Hepatocyte (in vitro differentiated cells): Measurements from ENCODE around the gene DUOX1. TPM values are rescaled to one million over a fixed set of nuclear protein-coding genes. Genes with fewer than 3 reads are reported as not detected.

Experiments
- DNase-seq: peaks from one replicate; pipeline ENCODE4 v3.0.0-alpha.2; 2016; ENCODE audit warnings: low spot score
- H2AFZ ChIP-seq: fragments of 200-600 bp; sonication (generic); 2 replicates; pipeline ENCODE4 v1.6.0; 2016; ENCODE audit warnings: antibody characterized with exemption, mild to moderate bottlenecking
- H3K27ac ChIP-seq: fragments of 200-600 bp; sonication (generic); 2 replicates; pipeline ENCODE4 v1.5.1; 2016; ENCODE audit warnings: mild to moderate bottlenecking
- H3K27me3 ChIP-seq: fragments of 200-600 bp; sonication (generic); 2 replicates; pipeline ENCODE4 v1.6.1; 2016
- H3K36me3 ChIP-seq: fragments of 200-600 bp; sonication (generic); replicated peaks from 2 replicates; pipeline ENCODE4 v1.5.1; 2016; ENCODE audit warnings: low read depth; ENCODE audit not compliant: insufficient read depth
- H3K4me1 ChIP-seq: fragments of 200-600 bp; sonication (generic); 2 replicates; pipeline ENCODE4 v1.5.1; 2016; ENCODE audit warnings: mild to moderate bottlenecking, moderate library complexity; ENCODE audit not compliant: insufficient read depth
- H3K4me2 ChIP-seq: fragments of 200-600 bp; sonication (generic); 2 replicates; pipeline ENCODE4 v1.6.0; 2016
- H3K4me3 ChIP-seq: fragments of 200-600 bp; sonication (generic); 2 replicates; pipeline ENCODE4 v1.5.1; 2016; ENCODE audit warnings: mild to moderate bottlenecking
- H3K79me2 ChIP-seq: fragments of 200-600 bp; sonication (generic); 2 replicates; pipeline ENCODE4 v1.6.0; 2017; ENCODE audit warnings: mild to moderate bottlenecking
- H3K9me2 ChIP-seq: fragments of 200-600 bp; sonication (generic); replicated peaks from 2 replicates; pipeline ENCODE4 v1.6.0; 2017; ENCODE audit warnings: mild to moderate bottlenecking; ENCODE audit not compliant: insufficient read depth
- H3K9me3 ChIP-seq: fragments of 200-600 bp; sonication (generic); 2 replicates; pipeline ENCODE4 v1.5.1; 2016; ENCODE audit warnings: low read depth, mild to moderate bottlenecking
- H4K20me1 ChIP-seq: fragments of 200-600 bp; sonication (generic); 2 replicates; pipeline ENCODE4 v1.6.0; 2016; ENCODE audit warnings: mild to moderate bottlenecking; ENCODE audit not compliant: insufficient read depth, poor library complexity, severe bottlenecking
- CTCF ChIP-seq: fragments of 200-600 bp; sonication (generic); IDR thresholded peaks from 2 replicates; pipeline ENCODE4 v1.5.1; 2016; ENCODE audit warnings: antibody characterized with exemption, mild to moderate bottlenecking; ENCODE audit not compliant: poor library complexity
- EZH2 ChIP-seq: fragments of 200-600 bp; sonication (generic); IDR thresholded peaks from 2 replicates; pipeline ENCODE4 v1.6.1; 2016; ENCODE audit warnings: antibody characterized with exemption, mild to moderate bottlenecking, borderline replicate concordance
- EZH2phosphoT487 ChIP-seq: fragments of 200-600 bp; sonication (generic); IDR thresholded peaks from one replicate; pipeline ENCODE4 v1.6.1; 2018; ENCODE audit warnings: antibody characterized with exemption, mild to moderate bottlenecking, low read depth, moderate library complexity; ENCODE audit not compliant: unreplicated experiment, severe bottlenecking
- WGBS: methylation state at CpG from one replicate; pipeline ENCODE4 v1.1.6; 2016; ENCODE audit warnings: low lambda C conversion rate; ENCODE audit errors: missing lambda C conversion rate; 5-methylcytosine and 5-hydroxymethylcytosine counted together
- polyA plus RNA-seq: library from polyadenylated mRNA; unstranded; fragments of >200 nt; fragmentation: Nextera tagmentation; extraction: Ambion mirVana; gene quantifications from 2 replicates; pipeline ENCODE4 v1.2.1, GENCODE V29; 2016
- total RNA-seq: library from RNA; depleted of rRNA; stranded (reverse); fragments of >200 nt; gene quantifications from 2 replicates; pipeline ENCODE4 v1.2.3, GENCODE V29; 2014

The DUOX1 gene
- total and polyA plus RNA-seq, 2 experiments from 2014 or later = 3.3 to 7.7 TPM

- no peaks in the 10 kb centered on the region for H3K9me3 ChIP-seq
- H3K4me3 ChIP-seq = no peak overlapping the region
- no peak overlapping the region for H3K4me2 ChIP-seq
- H3K79me2 ChIP-seq = no peaks in the 10 kb centered on the region
- H3K27ac ChIP-seq = no peak overlapping the region
- H3K36me3 ChIP-seq = no peaks in the 10 kb centered on the region
- DNase-seq = no peak
- H2AFZ ChIP-seq = no peak overlapping the region
- no peaks in the 10 kb centered on the region for H3K9me2 ChIP-seq
- TF ChIP-seq EZH2phosphoT487 = no peak
- no peak for TF ChIP-seq CTCF
- TF ChIP-seq EZH2 = no peak
- 97% methylated on average over 36 of the region's 36 CpGs for WGBS
- H3K4me1 ChIP-seq = no peaks in the 10 kb centered on the region
- no peaks in the 10 kb centered on the region for H4K20me1 ChIP-seq
- H3K27me3 ChIP-seq = no peaks in the 10 kb centered on the region
Measured at GRCh38 chr15:45151998-45152828, 22.4 kb downstream of the DUOX1 start.

GRCh38 chr15:45155739-45156138 lies 25.9 kb downstream of the DUOX1 start:
- TF ChIP-seq EZH2 = no peak
- no peak for TF ChIP-seq CTCF
- TF ChIP-seq EZH2phosphoT487 = no peak
- WGBS = over 99% methylated on average over 8 of the region's 8 CpGs
- no peaks in the 10 kb centered on the region for H3K36me3 ChIP-seq
- no peaks in the 10 kb centered on the region for H3K4me1 ChIP-seq
- H3K79me2 ChIP-seq = no peaks in the 10 kb centered on the region
- H3K4me3 ChIP-seq = no peak overlapping the region
- no peaks in the 10 kb centered on the region for H3K9me2 ChIP-seq
- no peak overlapping the region for H3K27ac ChIP-seq
- DNase-seq = no peak
- H3K4me2 ChIP-seq = no peak overlapping the region
- no peaks in the 10 kb centered on the region for H3K27me3 ChIP-seq
- no peak overlapping the region for H2AFZ ChIP-seq
- H3K9me3 ChIP-seq = no peaks in the 10 kb centered on the region
- no peaks in the 10 kb centered on the region for H4K20me1 ChIP-seq

DNA sequence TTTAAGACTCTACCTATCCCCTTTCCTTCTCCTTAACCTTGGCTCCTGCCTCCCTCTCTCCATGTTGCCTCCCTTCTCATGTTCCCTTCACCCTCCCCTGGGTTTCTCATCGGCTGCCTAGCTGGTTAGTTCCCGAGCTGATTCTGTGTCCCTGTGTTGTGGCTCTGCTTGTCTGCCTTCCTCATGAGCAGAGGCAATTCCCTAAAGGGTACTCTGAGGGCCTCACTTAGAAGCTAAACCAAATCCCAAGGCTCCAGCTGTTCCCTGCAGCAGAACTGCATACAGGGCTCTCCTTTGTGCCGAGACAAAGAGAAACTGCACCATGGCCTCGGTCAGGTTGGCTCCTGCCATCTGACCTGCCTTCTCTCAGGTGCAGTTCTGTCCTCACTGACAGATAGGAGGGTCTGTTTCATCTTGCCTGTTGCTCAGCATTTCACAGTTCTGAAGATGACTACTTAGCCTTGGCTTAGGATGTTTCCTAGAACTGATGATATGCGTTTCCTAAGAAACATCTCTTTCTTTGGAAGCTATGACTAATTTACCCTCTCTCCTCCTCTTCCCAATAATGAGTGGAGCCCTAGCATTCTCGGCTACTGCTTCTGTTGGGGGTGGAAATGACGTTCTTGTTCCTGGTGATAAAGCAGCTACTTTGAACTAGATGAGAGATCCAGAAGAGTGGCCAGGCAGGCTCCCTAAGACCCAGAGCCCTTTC lies 27.1 kb downstream of the DUOX1 start:
- no peaks in the 10 kb centered on the region for H3K27me3 ChIP-seq
- H3K4me1 ChIP-seq = no peaks in the 10 kb centered on the region
- H3K4me3 ChIP-seq = no peak overlapping the region
- no peaks in the 10 kb centered on the region for H3K36me3 ChIP-seq
- H3K9me2 ChIP-seq = no peaks in the 10 kb centered on the region
- H2AFZ ChIP-seq = no peak overlapping the region
- no peaks in the 10 kb centered on the region for H3K9me3 ChIP-seq
- no peaks in the 10 kb centered on the region for H3K79me2 ChIP-seq
- TF ChIP-seq CTCF (no peak), EZH2phosphoT487 (no peak), EZH2 (no peak)
- no peak overlapping the region for H3K4me2 ChIP-seq
- no peak for DNase-seq
- WGBS = 63% methylated on average over 7 of the region's 7 CpGs
- H4K20me1 ChIP-seq = no peaks in the 10 kb centered on the region
- no peak overlapping the region for H3K27ac ChIP-seq
